Activated CD8-positive, alpha-beta memory T cell treated with anti-CD3 and anti-CD28 coated beads for 24 hours (primary cell): ENCODE data around the gene LMX1B.
A peak's percentile ranks its signal among the peaks of the same experiment; 100 is the strongest.

Experiments used
- DNase-seq: peaks from one replicate; pipeline ENCODE4 v3.0.0-alpha.2; 2020

LMX1B gene

DNA sequence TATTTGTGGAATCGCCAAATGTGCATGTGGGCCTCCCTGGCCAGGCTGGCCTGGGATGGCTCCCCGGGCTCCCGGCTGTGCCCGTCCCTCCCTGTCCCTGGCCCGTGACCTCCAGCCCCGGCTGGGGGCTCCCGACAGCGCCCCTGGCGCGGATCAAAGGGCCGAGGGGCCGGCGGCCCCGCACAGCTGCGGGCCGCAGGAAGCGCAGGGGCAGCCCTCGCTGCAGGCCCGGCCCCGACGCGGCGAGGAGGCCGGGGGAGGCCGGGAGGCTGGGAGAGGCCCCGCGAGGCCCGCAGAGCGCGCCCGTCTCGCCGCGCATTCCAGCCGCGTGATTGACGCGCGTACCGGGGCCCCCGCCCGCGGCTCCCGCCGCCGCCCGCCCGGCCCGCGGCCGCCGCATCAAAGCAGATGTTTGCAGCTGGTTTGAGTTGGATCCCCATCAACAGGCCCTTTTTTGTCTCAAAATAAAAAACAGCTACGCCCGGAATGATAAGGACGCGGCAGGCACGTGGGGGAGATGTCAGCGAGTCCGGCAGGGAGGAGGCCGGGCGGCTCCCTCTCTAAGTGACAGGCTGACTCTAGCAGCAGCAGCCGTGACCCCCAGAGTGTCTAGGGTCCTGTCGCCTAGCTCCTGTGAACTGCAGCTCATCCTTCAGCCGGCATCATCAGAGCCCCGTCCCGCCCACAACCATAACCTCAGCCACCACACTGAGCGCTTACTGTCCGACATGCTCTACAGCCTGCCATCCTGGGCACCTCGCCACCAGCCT is 69.4 kb downstream of the LMX1B start:
- DNase-seq, result no peak

GRCh38 chr9:126683698-126684044 is 69.9 kb downstream of the LMX1B start:
- no peak for DNase-seq

DNA sequence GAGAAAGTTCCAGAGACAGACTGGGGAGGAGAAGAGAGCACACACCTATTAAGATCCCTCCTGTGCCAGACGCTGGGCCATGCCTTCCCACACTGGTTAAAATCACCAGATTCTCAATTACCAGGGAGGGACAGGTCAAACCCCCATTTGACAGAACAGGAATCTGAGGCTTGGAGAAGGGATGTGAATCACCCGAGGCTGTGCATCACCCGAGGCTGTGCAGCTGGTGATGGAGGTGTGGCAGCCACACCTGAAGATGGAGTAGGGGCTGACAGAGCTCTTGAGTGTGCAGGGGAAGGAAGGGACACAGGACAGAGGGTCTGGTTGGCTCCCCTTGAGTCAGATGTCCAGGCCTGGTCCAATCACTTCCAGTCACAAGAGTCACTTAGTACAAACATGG is 70.6 kb downstream of the LMX1B start:
- DNase-seq, result no peak

DNA sequence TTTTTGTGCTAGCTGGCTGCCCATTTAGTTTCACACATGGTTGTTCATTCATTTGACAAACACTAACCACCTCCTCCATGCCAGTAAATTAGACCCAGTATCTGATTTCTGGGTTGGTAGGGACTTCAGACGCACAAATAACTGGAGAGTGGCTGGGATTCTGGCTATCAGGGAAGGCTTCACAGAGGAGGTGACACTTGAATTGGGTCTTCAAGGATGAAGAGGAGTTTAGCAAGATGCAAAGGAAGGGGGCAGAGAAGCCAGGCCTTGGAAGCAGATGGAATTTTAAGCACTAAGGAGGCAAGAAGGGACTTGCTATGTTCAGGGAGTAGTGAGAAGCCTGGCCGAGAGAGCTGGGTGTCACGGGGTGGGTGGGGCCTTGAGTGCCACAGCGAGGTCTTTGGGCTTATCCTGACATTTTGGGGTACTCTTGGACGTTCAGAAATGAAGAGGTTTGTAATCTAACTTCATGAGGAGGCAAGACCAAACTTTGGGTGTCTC is 71.3 kb downstream of the LMX1B start:
- no peak for DNase-seq

DNA sequence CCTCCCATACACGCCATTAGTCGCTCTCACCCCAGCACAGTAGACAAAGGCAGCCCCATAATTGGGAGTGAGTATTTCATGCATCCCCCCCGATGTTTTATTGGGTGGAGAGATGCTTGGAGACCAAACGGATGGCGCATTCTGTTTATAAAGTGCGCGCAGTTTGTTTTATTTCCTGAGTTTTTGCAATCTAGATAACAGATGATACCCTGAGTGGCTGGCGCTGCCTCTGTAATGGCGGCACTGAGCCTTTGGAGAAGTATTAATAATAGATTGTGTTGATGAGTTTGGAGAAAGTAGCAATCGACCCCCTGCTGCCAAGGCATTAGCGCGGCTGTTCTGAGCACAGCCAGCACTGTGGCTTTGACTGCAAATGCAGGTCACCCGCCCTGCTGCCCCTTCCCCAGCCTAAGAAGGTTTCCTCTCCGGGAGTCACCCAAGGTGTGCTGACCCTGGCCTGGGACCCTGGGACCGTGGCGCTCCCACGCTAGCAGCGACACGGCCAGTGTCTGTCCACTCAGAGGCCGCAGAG is 74.3 kb downstream of the LMX1B start:
- DNase-seq, result no peak

- DNase-seq, result no peak
Observed at GRCh38 chr9:126688617-126689016, 74.9 kb downstream of the LMX1B start.

GRCh38 chr9:126689027-126689825 is 75.5 kb downstream of the LMX1B start:
- DNase-seq, result no peak

DNA sequence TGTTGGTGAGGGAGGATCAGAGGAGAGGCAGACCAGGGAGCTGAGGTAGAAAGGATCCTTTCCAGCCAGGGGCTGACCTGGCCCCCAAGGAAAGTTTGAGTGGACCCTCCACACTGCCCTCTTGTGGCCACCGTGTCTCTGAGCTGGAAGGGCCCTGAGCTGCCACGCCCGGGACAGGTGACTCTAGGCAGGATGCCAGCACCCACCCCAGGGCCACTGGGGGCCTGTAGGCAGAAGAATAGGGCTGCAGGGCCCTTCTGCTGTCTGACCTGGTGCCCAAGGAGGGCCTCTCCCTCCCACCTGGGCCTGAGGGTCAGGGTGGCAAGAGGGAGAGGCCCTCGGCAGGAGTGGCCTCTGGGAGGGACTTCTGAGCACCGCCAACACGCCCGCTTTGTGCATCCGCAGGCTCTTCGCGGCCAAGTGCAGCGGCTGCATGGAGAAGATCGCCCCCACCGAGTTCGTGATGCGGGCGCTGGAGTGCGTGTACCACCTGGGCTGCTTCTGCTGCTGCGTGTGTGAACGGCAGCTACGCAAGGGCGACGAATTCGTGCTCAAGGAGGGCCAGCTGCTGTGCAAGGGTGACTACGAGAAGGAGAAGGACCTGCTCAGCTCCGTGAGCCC is 76.8 kb downstream of the LMX1B start:
- DNase-seq, result peak; percentile 85

- no peak for DNase-seq
Observed at GRCh38 chr9:126692041-126692758, 78.5 kb downstream of the LMX1B start.

DNA sequence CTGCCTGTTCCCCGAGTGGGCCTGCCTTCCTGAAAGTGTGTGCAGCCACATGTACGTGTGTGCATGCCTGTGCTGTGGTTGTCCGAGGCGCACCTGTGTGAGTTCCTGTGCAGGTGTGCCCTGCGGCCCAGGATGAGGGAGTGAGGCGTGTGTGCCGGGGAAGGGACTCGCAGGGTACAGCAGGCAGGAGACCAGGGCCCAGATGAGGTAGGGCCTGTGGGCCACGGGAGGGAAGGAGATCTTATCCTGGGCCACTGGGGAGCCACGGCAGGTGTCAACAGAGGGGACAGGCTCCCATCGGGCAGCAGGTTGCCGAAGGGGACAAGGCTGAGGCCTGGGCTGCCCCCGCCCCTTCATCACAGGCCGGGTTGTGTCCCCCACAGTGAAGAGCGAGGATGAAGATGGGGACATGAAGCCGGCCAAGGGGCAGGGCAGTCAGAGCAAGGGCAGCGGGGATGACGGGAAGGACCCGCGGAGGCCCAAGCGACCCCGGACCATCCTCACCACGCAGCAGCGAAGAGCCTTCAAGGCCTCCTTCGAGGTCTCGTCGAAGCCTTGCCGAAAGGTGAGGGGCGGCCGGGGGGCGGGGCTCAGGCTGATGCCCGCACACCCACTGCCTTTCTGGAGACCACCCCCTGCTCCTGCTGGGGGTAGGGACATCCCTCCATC is 79.2 kb downstream of the LMX1B start:
- no peak for DNase-seq

DNA sequence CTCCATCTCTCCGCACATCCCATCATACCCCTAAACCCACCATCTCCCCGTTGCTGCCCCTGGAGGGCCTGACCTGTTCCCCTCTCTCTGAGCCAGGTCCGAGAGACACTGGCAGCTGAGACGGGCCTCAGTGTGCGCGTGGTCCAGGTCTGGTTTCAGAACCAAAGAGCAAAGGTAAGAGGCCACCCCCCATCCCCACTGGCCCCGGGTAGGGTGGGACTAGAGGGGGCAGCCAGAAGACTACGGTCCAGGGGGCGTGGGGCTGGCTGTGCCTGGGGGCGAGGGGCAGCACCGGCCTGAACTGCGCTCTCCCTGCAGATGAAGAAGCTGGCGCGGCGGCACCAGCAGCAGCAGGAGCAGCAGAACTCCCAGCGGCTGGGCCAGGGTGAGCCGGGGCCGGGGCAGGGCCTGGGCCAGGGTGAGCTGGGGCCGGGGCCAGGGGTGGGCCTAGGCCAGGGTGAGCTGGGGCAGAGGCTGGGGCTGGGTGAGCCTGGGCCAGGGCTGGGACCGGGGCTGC is 79.8 kb downstream of the LMX1B start:
- DNase-seq, result no peak

GRCh38 chr9:126694206-126695081 is 80.7 kb downstream of the LMX1B start:
- no peak for DNase-seq

DNA sequence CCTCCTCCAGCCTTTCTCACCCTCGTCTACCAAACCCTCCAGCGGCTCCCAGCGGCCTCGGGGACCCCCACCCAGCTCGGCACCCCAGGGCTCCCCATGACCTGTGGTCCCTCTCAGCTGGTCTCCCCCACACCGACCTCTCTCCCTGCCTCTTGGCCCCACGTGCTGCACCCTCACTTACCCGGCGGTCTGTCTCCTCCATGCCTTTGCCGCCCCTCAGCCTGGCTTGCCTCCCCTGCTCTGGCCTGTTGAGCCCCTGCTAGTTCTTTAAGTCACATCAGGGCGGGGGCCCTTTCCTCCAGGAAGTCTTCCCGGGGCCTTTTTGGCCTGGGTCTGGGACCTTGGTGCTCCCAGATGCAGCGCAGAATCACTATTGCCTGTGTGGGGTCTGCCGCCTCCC is 81.5 kb downstream of the LMX1B start:
- DNase-seq, result no peak

DNA sequence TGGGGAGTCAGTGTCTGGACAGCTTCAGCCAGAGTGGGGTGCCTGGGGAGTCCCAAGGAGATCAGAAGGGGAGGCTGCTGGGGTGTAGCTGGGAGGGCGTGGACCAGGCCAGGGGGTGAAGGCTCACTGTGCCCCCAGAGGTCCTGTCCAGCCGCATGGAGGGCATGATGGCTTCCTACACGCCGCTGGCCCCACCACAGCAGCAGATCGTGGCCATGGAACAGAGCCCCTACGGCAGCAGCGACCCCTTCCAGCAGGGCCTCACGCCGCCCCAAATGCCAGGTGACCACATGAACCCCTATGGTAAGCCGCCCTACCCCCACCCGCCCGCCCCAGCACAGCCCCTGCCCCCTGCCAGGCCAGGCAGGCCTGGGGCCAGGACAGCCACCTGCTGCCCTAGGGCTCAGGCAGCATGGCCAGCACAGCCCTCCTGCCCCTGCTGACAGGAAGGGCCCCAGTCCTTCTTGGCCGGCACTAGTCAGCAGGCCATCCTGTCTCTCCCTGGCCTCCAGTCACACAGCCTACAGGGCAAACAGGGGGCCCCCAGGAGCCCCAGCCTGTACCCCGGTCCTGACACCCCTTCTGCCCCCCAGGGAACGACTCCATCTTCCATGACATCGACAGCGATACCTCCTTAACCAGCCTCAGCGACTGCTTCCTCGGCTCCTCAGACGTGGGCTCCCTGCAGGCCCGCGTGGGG is 82.1 kb downstream of the LMX1B start:
- DNase-seq, result no peak

DNA sequence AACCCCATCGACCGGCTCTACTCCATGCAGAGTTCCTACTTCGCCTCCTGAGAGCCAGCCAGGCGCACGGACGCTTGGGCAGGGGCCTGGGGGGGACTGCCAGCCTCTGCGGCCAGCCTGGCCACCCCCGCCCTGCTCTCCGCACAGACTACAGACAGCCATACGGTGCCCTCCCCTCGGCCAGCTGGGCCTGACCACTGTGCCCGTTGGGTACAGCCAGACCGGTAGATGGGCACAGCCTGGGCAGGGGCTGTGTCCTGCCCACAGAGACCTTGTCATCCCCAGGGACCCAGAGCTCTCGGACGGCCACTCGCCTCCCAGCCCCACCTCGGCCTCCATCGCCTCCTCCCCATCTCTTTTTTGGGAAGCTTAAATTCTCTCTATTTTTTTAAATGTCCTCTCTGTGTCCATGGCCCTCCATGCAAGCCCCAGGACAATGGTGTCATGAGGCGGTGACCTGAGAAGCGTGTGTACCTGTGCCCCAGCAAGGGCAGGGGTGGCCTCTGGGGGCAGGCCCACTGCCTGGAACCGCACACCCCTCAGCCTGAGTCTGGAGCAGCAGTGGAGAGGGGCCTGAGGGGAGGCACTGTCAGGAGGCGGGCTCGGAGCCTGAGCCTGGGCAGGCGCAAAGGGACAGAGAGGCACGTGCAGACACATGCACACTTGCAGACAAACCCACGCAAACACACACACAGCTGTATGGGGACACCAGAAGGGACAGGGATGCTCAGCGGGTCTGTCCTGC is 82.8 kb downstream of the LMX1B start:
- DNase-seq, result no peak

- DNase-seq, result no peak
Observed at GRCh38 chr9:126697330-126697729, 83.6 kb downstream of the LMX1B start.

DNA sequence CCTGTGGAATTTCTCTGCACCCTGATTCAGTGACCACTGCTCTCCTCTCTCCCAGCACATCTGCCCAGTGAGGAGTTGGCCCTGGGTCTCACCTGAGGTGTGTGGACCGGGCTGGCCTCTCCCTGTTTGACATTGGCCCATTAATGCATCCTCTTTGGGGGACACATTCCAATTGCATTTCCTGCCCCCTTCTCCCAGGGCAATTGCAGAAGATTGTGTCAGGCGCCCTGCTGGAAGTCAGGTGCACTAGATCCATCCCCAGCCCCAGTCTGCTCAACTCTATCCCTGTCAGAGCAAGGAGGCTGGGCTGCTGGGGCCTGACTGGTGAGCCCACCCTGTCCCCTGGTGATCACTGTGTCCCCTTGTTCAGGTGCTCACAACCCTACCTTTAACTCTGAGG is 84.5 kb downstream of the LMX1B start:
- DNase-seq, result no peak

DNA sequence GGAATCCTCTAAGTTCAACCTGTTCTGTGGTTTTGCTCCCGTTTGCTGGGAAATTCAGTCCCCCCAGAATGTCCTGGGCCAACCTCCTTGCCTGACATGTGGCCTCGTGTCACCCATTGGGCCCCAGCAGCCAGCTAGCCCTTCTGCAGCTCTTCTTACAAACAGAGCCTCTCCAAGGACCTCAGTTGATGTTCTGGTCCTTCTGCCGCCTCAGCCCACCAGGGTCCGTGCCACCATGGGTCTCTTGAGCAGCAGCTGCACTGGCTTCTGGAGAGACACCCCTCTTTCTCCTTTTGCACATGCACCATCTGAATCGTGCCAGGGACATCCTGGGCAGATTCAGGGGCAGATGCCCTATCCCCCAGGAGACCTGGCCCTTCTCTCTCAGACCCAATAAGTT is 85.0 kb downstream of the LMX1B start:
- DNase-seq, result no peak

DNA sequence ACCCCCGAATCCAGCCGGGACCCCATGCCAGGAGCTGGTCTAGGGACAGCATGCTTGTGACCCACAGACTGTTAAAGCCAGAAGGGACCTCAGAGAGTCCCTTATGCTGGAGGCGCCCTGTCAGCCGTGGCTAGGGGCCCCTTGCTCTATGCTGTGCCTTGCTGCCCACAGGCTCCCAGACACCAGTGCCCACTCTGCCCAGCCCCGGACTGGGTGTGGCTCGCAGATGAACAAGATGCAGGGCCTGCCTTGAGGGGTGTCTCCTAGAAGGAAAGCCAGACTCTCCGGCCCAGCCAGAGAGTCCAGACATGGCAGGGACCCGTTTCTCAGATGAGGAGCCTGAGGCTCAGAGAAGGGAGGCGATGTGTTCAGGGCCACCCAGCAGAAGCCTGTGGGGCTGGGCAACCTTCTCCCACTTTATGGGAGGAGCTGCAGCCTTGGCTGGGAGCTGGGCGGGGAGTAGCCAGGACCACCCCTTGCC is 85.7 kb downstream of the LMX1B start:
- DNase-seq, result no peak
